GM10847 (cell line): ENCODE results near the gene FAM53B.

Source experiments
- POLR2A ChIP-seq: IDR thresholded peaks from 2 replicates; pipeline ENCODE4 v1.6.1; 2011; ENCODE audit not compliant: insufficient read length; ENCODE audit errors: extremely low read depth

FAM53B gene

DNA sequence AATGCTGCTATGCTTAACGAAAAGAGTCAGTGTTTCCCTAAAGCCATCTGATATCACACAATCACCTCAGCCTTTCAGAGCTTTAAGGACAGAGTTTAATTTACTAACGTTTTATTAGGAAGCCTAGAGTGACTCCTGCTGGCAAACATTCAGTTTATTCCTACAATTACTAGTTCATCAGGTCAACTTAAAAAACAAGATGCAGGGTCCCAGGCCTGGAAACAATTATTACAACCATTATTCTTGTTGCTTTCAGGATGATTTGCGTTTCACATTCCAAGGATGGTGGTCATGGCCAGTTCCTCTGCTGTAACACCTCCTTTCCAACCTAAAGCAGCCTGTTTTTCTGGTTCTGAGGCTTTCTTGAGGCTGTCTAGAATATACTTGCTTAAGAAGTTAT, 1.5 kb upstream of the FAM53B start:
- no peak for TF ChIP-seq POLR2A

DNA sequence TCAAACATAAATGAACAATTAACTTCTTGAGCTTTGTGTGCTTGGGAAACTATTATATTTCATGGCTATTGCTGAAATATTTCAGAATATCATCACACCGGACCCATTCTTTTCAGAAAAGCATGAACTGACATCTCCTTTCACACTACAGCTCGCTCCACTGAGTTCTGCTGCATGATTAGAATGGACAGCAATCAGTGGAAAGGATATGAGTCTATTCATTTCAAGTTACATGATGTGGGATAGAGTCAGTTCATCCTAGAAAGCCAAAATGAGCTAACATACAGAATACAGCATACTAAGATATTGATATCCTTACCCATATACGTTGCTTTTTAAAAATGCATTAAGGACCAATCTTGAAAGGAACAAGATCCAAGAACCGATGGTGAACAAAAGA, 1.1 kb upstream of the FAM53B start:
- TF ChIP-seq POLR2A: no peak

DNA sequence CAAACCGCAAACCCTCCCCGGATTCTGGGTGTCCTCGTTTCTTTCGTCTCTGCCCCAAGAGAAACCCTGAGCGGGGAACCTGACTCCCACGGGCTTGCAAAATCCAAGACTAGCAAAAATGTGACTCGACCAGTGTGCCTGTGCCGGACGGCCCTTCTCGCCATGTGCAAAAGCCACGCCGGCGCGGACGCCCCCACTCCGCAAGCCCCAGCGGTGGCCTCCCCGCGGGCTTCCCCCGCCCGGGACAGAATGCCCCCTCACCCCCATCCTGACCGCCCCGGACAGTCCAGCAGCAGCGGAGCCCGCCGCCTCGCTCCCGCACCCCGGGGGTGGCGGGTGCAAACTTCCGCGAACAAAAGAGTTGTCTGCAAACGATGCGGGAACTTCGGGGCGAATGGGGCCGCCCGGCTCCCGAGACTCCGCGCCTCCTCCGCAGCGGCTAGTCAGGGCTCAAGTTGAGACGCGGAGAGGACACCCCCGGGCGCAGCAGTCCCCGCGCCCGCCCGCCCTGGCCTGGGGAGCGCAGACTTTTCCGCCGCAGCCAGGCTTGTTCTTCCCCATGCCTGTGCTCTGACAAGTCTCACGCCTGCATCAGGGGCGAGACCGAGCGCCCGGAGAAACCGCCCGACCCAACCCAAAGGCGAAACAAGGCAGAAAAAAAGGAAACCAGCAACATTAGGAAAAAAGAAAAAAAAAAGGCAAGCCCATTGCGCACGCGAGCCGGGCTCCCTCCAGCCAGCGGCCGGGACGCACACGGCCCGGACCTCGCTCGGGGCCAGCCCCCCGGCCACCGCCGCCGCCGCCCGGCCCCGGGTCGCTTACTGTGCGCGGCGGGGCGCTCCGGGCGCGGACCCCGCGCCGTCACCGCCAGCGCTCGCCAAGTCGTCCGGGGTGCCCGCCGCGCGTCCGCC, 732 bp downstream of the FAM53B start:
- TF ChIP-seq POLR2A: no peak

DNA sequence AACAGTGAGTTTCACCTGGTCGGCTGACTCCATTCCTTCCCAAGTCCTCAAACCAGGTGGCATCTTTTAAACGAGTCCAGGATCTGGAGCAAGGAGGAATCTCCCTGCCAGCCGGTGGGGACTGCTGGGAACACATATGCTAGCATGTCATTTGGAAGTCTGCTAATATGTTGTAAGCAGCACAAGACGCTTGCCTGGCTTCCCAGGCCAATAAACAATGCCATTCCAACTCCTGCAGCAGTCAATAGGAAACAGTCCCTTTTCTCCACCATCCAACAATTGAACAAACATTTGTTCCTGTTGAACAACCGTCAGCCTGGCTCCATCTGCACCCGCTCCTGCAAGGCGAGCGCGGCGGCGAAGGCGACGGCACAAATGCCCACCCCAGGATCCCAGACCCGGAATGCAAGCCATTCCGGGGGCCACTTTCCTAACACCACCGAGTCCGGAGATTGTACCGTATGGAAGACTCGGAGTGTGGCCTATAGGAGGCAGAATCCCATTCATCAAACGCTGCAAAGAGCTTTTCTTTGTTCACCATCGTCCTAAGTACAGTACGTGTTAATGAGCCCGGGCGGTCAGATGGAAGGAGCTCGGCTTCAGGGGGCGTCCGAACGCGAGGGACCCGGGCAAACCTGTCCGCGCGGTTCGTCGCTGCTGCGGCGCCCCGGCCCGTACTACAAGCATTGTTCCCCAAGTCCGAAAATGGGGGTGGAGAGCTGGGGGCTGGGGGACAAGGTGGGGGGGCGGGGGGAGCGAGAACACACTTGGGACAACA, 1.6 kb downstream of the FAM53B start:
- TF ChIP-seq POLR2A: no peak

DNA sequence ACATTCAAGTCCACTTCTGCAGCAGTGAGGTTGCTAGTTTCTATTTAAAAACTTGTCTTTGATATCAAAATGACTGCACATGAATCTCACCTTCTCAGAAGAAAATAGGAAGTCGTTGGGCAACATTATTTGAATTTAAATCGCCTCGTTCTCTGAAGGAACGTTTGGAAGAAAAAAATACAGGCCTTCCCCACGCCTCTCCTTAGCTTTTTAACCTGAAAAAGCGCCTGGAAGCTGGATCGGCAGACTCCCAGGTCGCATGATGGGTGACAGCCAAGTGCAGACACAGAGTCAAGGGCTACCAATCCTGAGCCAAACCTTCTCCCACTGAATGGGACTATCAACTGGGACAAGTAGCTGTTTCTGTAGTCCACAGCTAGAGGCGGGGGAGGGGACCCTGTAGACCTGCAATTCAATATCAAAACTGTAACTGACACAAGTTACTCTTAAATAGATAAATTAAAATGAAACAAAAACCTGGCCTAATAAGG, 2.2 kb downstream of the FAM53B start:
- no peak for TF ChIP-seq POLR2A

DNA sequence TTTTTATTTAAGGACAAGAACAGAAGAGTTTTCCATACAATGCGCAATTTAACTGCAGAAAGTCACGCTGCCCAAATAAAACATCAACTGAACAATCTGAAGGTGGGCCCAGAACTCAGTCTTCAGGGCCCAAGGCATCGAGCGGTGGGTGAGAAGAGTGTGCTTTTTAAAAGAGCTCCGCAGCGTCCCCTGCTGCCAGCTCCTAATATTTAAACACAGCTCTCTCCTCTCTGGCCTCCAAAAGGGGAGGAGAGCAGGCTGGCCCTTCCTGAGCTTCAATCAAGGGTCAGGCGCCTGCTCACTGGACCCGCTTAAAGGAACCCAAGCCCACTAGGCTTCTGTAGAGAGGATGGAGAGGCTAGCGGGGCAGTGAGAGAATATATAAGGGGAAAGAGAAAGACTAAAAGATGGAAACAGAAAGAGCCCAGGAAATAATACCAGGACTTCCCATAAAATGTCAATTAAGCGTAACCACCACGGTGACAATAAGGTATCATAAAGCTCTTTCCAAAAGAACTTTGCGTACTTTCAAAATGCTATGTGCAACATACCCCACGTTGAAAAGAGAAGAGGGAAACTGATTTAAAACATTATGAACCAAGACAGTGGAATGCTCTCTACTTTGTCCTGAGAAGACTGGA, 2.8 kb downstream of the FAM53B start:
- TF ChIP-seq POLR2A: no peak

DNA sequence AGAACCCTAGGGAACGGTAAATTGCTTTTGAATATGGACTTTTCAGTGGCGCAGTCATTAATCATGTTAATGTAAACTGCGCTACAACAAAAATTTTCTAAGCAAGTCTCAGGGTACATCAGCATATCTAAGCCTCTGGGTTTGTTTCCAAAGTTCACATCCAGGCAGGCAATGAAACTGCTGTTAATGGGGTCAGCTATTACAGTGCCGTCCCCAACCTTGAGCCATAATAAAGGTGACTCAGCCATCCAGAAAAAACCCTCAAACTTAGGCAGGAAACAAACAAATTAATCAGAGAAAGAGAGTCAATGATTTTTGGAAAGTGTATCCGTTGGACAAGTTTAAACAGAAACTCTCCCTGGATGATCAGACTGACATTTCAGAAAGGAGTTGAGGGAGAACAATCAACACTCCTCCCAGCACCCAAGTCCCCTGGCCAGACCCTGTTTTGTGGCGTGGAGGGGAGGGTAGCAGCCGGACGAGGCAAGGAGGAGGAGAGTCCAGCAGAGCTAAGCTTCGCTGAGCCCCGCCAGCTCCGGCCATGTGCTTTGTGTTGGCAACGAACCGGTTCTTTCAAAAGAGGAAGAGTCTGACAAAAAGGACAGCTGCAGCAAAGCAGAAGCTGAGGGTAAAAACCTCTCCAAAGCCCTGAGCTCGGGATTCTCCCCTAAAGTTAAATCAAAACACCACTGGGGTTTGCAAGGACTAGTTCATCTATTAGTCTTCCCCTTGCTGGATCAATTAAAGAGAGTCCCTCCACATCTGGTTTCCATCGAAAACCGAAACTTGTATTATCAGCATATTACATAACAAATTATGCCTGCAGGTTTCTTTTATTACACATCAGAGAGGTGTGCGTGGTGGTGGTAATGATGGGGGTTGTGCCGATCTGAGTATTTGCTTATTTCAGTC, 3.6 kb downstream of the FAM53B start:
- no peak for TF ChIP-seq POLR2A

DNA sequence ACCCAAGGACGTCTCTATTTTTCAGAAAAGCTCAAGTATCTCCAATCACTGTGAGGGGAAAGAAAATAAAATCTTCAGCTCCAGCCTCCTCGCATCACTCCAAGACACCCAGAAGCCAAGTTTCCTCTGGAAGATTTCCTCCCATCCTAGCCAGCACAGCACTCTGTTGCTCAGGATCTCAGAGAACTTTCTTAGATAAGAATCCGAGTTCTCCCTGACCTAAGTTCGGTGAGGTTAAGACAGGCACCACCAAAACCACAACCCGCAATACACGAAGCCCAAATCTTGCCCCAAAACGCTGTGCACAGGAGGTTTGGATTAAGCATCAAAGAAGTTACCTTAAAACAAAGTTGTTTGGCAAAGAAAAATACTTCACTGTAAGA, 4.2 kb downstream of the FAM53B start:
- no peak for TF ChIP-seq POLR2A

DNA sequence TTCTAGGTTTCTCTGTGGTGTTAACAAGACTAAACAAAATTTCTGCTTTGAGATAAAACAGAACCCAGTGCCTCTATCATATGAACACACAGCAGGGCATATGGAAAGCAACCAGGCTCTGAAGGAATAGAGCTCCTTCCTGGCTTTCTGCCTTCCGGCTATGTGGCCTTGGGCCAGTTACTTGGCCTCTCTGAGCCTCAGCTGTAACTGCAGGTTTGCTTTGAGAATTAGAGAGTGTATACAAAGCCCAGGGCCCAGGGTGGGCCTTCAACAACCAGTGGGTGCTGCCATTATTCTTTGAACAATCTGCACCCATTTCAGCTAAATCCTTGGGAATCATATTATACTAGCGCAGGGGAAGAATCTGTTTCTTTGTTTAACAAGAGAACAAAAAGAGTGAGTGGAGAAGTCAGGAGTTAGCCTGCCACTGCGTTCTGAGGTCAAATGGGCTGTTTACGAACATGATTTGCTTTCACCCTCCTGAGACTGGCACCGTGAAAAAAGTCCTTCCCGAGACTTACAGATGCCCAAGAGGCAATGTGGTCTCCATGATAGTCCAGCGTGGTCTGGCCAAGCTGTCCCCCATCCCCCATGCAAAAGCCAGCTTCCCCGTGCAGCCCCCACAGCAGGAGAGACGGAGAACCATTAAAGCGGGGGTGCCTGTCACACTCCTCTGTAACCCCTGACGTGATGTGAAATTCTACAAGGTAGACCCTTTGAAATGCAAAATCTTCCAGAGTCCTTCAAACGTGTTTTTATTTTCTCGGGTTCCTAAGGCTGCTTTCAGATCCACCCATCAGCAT, 4.9 kb downstream of the FAM53B start:
- no peak for TF ChIP-seq POLR2A

DNA sequence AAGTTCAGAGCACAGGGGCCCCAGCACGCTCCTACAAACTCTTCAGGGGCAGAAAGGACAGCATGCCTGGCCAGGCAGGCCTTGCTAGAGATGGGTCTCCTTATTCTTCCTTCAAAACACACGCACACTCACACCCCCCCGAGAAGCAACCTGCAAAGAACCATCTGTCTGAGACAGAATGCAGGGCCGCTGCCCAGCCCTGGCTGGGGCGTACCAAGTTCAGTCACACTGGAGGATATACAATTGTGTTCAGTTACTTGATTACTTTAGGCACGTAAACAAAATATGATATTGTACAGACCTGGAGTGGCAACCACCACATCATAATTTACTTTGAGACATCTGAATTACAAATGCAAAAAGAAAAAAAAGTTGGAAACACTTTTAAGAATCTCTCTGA, 5.7 kb downstream of the FAM53B start:
- TF ChIP-seq POLR2A: no peak

DNA sequence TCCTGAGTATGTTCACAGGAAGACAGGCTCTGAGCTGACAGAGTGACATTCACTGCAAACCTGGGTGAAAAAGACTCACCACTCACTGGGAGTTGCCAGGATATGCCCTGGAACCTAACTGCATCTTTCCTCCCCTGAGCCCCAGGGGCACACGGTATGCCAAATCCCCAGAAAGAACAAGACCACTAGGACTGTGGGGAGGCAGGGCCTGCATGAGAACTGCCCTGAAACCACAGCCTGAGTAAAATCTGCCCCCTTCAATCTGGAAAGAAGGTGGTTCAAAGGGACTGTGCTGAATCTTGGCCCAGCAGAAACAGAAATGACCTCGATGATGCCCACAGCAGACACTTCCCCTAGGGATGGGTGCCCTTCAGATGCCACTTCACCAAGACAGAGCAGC, 6.5 kb downstream of the FAM53B start:
- no peak for TF ChIP-seq POLR2A

DNA sequence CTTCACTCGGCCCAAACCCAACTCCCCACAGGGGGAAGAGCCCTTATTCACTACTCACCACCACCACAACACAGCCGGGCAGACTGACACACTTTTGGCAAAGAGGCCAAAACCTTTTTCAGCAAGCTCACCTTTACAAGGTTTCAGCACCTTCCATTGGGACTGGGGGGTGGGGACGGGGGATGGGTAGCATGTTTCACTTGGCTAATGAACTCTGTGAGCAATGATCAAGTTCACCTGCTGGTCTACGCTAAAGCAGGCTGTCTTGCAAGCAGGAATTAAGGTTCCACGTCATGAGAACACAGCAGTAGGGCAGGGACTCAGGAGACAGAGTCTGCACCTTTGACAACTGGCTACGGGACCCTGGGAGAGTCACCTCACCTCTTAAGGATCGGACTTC, 7.0 kb downstream of the FAM53B start:
- no peak for TF ChIP-seq POLR2A

DNA sequence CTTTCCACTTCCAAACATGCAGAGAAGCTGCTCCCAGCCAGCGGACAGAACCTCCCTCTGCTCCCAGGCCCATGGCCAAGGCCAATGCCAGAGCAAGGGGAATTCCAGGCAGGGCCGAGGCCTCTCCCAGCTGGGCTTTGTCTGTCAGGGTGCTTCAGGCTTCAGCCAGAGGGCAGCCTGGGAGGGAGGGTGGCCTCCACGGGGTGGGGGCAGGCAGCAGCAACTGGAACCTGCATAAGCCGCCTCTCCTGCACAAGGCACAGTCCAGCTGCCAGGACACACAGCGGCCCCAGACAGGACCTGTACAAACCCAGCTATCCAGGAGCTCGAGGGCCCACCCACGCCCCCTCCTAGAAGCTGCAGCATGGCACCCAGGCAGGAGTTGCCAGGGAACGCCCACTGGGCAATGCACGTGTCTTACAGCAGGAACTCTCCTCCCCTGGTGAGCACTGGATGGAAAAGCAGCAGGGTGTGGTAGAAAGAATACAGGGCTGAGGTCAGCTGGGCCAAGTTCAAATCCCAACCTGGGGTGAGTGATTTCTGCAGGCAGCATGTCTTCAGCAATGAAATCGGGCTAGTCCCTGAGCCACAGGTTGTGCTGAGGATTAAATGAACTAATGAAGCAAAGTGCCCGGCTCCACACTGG, 7.6 kb downstream of the FAM53B start:
- TF ChIP-seq POLR2A: no peak
